Measurements from ENCODE around the gene SBSN.

DNA sequence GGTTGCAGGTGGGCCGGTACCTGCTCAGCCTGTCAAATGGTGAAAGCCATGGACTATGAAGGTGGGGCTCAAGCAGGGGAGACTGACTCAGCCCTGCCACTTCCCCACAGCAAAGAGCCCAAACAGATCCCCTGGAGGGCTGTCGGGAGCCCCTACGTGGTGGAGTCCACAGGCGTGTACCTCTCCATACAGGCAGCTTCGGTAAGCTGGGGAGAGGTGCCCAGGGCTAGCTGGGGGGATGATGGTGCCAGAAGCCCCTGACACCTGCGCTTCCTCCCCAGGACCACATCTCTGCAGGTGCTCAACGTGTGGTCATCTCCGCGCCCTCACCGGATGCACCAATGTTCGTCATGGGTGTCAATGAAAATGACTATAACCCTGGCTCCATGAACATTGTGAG, 14.1 kb upstream of the SBSN start:
- TF ChIP-seq, protein P1, sequence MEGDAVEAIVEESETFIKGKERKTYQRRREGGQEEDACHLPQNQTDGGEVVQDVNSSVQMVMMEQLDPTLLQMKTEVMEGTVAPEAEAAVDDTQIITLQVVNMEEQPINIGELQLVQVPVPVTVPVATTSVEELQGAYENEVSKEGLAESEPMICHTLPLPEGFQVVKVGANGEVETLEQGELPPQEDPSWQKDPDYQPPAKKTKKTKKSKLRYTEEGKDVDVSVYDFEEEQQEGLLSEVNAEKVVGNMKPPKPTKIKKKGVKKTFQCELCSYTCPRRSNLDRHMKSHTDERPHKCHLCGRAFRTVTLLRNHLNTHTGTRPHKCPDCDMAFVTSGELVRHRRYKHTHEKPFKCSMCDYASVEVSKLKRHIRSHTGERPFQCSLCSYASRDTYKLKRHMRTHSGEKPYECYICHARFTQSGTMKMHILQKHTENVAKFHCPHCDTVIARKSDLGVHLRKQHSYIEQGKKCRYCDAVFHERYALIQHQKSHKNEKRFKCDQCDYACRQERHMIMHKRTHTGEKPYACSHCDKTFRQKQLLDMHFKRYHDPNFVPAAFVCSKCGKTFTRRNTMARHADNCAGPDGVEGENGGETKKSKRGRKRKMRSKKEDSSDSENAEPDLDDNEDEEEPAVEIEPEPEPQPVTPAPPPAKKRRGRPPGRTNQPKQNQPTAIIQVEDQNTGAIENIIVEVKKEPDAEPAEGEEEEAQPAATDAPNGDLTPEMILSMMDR (IDR thresholded peaks at IDR 0.05; ENCODE audit: insufficient read depth, low read depth, low read length), result no peak
- no peak for TF ChIP-seq EZH2 (IDR thresholded peaks at IDR 0.05; ENCODE audit: insufficient read depth, low read length)
